LNCAP (cell line): ENCODE data around the gene DLGAP5.

ENCODE experiments used
- CTCF ChIP-seq: fragments of 450-650 bp; IDR thresholded peaks from 2 replicates; pipeline ENCODE4 v1.5.1; 2017; ENCODE audit warnings: mild to moderate bottlenecking

DLGAP5 gene

GRCh38 chr14:55136885-55137786, 54.2 kb downstream of the DLGAP5 start:
- no peak for TF ChIP-seq CTCF

- TF ChIP-seq CTCF, result no peak
Measured at GRCh38 chr14:55136241-55136640, 55.1 kb downstream of the DLGAP5 start.

GRCh38 chr14:55133416-55133815, 58.0 kb downstream of the DLGAP5 start:
- TF ChIP-seq CTCF, result no peak

- no peak for TF ChIP-seq CTCF
Measured at GRCh38 chr14:55131370-55132137, 59.8 kb downstream of the DLGAP5 start.

GRCh38 chr14:55130196-55130550, 61.2 kb downstream of the DLGAP5 start:
- TF ChIP-seq CTCF, result no peak

- TF ChIP-seq CTCF, result no peak
Measured at GRCh38 chr14:55129428-55130195, 61.8 kb downstream of the DLGAP5 start.

- no peak for TF ChIP-seq CTCF
Measured at GRCh38 chr14:55129086-55129427, 62.3 kb downstream of the DLGAP5 start, which contains the start of gene LGALS3. Gene LGALS3, plus strand, starts transcription at chr14:55129252. Its CDS starts 8,122 bp downstream, at chr14:55137374.
